NT2/D1 (cell line): ENCODE data around the gene ANKRD9.

Experiments
- DNase-seq: peaks from one replicate; pipeline ENCODE4 v3.0.0-alpha.2; 2011; ENCODE audit warnings: low read depth, low spot score
- H3K27me3 ChIP-seq: 2 replicates; pipeline ENCODE4 v1.6.0; 2011; ENCODE audit warnings: mild to moderate bottlenecking; ENCODE audit not compliant: insufficient read length, insufficient read depth
- H3K36me3 ChIP-seq: 2 replicates; pipeline ENCODE4 v1.6.1; 2011; ENCODE audit warnings: mild to moderate bottlenecking, low read length, mixed read lengths; ENCODE audit not compliant: insufficient read depth, insufficient read length
- H3K4me1 ChIP-seq: 2 replicates; pipeline ENCODE4 v1.5.1; 2011; ENCODE audit not compliant: insufficient read depth, insufficient read length
- H3K4me3 ChIP-seq: 2 replicates; pipeline ENCODE4 v1.5.1; 2011; ENCODE audit warnings: low read depth; ENCODE audit not compliant: insufficient read length
- H3K9ac ChIP-seq: 2 replicates; pipeline ENCODE4 v1.6.0; 2011; ENCODE audit warnings: low read depth; ENCODE audit not compliant: insufficient read length
- H3K9me3 ChIP-seq: 2 replicates; pipeline ENCODE4 v1.5.1; 2011; ENCODE audit warnings: mild to moderate bottlenecking, low read length; ENCODE audit not compliant: insufficient read depth
- SUZ12 ChIP-seq: IDR thresholded peaks from 2 replicates; pipeline ENCODE4 v1.6.1; 2011; ENCODE audit not compliant: insufficient read length, insufficient read depth; ENCODE audit errors: extremely low read depth
- YY1 ChIP-seq: IDR thresholded peaks from 2 replicates; pipeline ENCODE4 v1.6.1; 2011; ENCODE audit not compliant: insufficient read length, insufficient read depth
- ZNF274 ChIP-seq: IDR thresholded peaks from 2 replicates; pipeline ENCODE4 v1.6.1; 2011; ENCODE audit warnings: mild to moderate bottlenecking, low read depth, low read length

The ANKRD9 gene

DNA sequence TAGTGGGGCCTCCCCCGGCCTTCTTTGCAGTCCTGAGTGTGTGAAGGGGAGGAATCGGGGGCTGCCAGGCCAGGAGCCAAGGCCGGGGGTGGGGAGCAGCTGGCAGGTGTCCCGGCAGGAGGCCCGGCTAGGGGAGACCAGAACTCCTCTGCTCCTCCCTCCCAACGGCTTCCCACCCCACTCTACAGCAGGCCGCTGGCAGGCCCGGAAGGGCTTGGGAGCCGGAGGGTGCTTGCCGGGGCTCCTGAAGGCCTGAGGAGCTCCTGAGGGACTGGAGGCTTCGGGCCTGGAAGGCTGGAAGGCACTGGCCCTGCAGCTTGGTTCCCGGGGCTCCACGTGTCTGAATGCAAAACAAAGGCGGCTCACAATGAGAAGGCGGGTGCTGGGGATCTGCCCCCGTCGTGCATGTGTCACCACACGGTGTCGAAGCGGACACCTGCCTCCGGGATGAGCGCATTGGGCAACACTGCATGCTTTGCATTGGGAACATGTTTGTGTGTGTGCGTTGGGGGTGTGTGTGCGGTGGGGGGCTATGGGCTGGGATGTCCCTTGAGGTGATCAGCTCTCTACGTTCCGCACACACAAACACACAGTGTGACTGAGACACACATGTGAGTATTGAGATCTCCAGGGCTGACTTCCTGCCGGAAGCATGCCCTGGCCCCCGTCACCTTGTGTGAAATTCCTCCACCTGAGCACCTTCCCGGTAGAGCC is 30.9 kb upstream of the ANKRD9 start:
- Histone ChIP-seq H3K9me3 (no peaks in the 10 kb centered on the region), H3K27me3 (no peaks in the 10 kb centered on the region), H3K4me3 (no peak overlapping the region), H3K36me3 (no peaks in the 10 kb centered on the region), H3K4me1 (peaks cover 25% of the 10 kb centered on the region), H3K9ac (no peak overlapping the region)
- no peak for DNase-seq
- TF ChIP-seq SUZ12 (no peak), ZNF274 (no peak), YY1 (no peak)

GRCh38 chr14:102539544-102540314 is 30.2 kb upstream of the ANKRD9 start:
- no peak overlapping the region for H3K4me3 ChIP-seq
- no peak overlapping the region for H3K9ac ChIP-seq
- DNase-seq = no peak
- H3K4me1 ChIP-seq = peaks cover 25% of the 10 kb centered on the region
- no peak for TF ChIP-seq ZNF274
- no peak for TF ChIP-seq YY1
- TF ChIP-seq SUZ12 = no peak
- no peaks in the 10 kb centered on the region for H3K9me3 ChIP-seq
- no peaks in the 10 kb centered on the region for H3K36me3 ChIP-seq
- no peaks in the 10 kb centered on the region for H3K27me3 ChIP-seq

DNA sequence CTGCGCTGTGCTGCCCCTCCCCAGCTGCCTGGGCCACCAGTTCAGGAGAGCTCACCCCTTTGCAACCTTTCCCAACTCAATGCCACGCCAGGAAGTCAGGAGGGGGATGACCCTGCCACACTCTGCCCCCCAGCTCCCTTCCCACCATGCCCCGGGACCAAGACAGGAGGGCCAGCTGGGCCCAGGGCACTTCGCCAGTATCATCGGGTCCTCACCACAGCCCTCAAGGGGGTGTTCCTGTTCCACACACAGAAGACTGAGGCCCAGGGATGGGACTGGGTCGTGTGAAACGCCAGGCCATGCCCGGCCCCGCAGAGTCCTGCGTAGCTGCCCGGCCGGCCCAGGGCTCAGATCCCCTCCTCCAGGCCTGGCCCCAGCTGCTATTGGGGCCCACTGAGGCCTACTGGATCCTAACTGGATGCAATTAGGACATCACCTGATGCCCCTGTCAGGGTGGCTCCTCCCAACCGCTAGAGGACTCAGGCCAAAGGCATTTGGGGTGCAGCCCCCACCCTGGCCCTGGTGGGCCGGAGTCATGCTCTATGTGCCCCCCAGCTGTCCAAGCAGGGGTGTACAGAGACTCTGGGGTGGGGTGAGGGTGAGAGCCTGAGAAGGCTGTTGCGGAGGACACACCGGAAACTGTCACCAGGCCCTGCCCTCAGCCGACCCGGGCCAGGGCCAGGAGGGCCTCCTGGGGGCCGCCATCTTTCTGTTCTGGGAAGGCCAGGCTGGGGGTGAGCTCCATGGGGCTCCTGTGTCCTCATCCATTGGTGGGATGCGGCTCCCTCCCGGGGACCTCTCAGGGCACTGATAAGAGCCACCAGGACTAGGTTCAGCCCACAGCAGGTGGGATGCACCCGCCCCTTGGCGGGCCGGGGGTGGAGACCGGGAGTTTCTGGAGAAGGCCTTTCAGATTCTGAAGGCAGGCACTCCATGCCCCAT is 29.3 kb upstream of the ANKRD9 start:
- Histone ChIP-seq H3K36me3 (no peaks in the 10 kb centered on the region), H3K4me3 (no peak overlapping the region), H3K9ac (no peak overlapping the region), H3K9me3 (no peaks in the 10 kb centered on the region), H3K27me3 (no peaks in the 10 kb centered on the region), H3K4me1 (peaks cover 21% of the 10 kb centered on the region)
- no peak for DNase-seq
- TF ChIP-seq YY1 = no peak
- no peak for TF ChIP-seq ZNF274
- TF ChIP-seq SUZ12 = no peak

DNA sequence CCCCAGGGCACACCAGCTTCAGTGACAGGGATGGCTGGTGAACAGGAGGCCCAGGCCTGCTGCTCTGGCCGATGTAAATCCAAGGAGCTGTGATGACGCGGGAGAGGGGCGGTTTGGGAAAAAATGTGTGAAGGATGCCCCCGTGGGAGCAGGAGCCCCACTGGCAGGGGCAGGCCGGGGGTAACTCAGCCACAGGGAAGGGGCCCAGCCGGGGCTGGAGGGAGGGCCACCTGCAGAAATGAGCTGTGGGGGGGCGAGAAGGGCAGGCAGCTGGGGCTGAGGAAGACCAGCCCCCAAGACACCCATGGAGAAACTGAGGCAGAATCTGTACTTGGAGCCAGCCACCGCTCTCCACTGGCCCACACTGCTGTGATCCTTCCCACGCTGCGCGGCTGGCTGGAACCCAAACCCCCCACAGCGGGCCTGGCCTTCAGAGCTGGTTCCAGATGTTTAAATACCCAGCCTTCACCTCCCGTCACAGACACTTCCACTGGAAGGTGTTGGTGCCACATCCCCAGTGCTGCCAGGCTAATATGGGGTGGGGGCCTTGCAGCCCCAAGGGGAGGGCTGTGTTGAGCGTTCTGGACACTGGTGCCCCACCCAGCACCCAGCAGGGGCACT is 28.5 kb upstream of the ANKRD9 start:
- H3K36me3 ChIP-seq = no peaks in the 10 kb centered on the region
- TF ChIP-seq ZNF274 (no peak), YY1 (no peak), SUZ12 (no peak)
- no peak overlapping the region for H3K9ac ChIP-seq
- H3K27me3 ChIP-seq = no peaks in the 10 kb centered on the region
- H3K4me3 ChIP-seq = no peak overlapping the region
- peaks cover 20% of the 10 kb centered on the region for H3K4me1 ChIP-seq
- no peaks in the 10 kb centered on the region for H3K9me3 ChIP-seq
- no peak for DNase-seq

DNA sequence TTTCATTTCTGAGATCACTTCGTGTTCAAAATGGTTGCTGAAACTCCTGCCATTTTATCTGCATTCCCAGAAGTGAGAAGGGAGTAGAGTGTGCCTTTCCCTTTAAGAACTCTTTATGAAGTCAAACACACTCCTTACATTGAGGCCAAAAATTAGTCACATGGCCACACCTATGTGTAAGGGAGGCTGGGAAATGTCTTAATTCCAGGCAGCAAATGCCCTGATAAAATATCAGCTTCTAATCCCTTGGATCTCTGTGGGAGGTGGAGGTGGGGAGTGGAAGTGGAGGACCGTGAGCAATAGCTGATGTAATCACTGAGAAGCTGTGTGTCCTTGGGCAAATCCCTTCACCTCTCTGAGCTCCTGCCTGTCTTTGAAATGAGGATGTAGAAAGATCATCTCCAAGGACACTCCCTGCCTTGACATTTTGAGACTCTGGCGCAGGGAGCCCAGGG is 22.7 kb upstream of the ANKRD9 start:
- H3K4me1 ChIP-seq = peaks cover 8% of the 10 kb centered on the region
- TF ChIP-seq YY1 (no peak), ZNF274 (no peak)
- H3K9ac ChIP-seq = no peak overlapping the region
- no peaks in the 10 kb centered on the region for H3K9me3 ChIP-seq
- no peaks in the 10 kb centered on the region for H3K36me3 ChIP-seq
- no peak overlapping the region for H3K4me3 ChIP-seq
- H3K27me3 ChIP-seq = no peaks in the 10 kb centered on the region
- DNase-seq = no peak

GRCh38 chr14:102530828-102531478 is 21.4 kb upstream of the ANKRD9 start:
- Histone ChIP-seq H3K4me1 (peaks cover 3% of the 10 kb centered on the region), H3K9me3 (no peaks in the 10 kb centered on the region), H3K27me3 (no peaks in the 10 kb centered on the region), H3K4me3 (no peak overlapping the region), H3K36me3 (no peaks in the 10 kb centered on the region), H3K9ac (no peak overlapping the region)
- no peak for DNase-seq
- TF ChIP-seq YY1 (no peak), ZNF274 (no peak), SUZ12 (no peak)
